ENCODE data around the gene MACO1. TPM values are rescaled to one million over a fixed set of nuclear protein-coding genes. Genes with fewer than 3 reads are reported as not detected.

MACO1 gene
- total and polyA plus RNA-seq, 9 of the 15 experiments (the other 6 are each of a cell fraction or from before 2014, with no cell fraction given) = 4.6 to 28.4 (median 21.7) TPM

- no peak for TF ChIP-seq ZNF639 (CRISPR knock-in tag; conservative IDR thresholded peaks at IDR 0.05 in 1 of 2, IDR thresholded peaks at IDR 0.05 in 1 of 2)
- TF ChIP-seq PHF8 (IDR thresholded peaks at IDR 0.05; ENCODE audit: borderline replicate concordance, low read length) = peak; percentile 98
- peak; percentile 53 for TF ChIP-seq STAT6 (CRISPR knock-in tag; IDR thresholded peaks at IDR 0.05)
- no peak for TF ChIP-seq MTA1 (IDR thresholded peaks at IDR 0.05; ENCODE audit: borderline replicate concordance)
- TF ChIP-seq PTTG1 (tag; IDR thresholded peaks at IDR 0.05; ENCODE audit: low read depth) = no peak
- no peak for TF ChIP-seq ZNF79 (CRISPR knock-in tag; IDR thresholded peaks at IDR 0.05; ENCODE audit: low read depth)
- TF ChIP-seq GATAD2A (IDR thresholded peaks at IDR 0.05) = no peak; the same call in 1 of the 2 replicates
- peak; percentile 100 for TF ChIP-seq FOS (IDR thresholded peaks at IDR 0.05; ENCODE audit: extremely low read depth, insufficient read length)
- TF ChIP-seq ARNT (IDR thresholded peaks at IDR 0.05) = no peak
- TF ChIP-seq ZNF280B (CRISPR knock-in tag; IDR thresholded peaks at IDR 0.05) = no peak
- TF ChIP-seq RBM22 (IDR thresholded peaks at IDR 0.05; ENCODE audit: low read depth, low read length, poor library complexity, severe bottlenecking) = no peak
- no peak for TF ChIP-seq FOSL1 (tag; conservative IDR thresholded peaks at IDR 0.05)
- no peak for TF ChIP-seq MCM5 (IDR thresholded peaks at IDR 0.05; ENCODE audit: low read depth)
- TF ChIP-seq MCM3 (IDR thresholded peaks at IDR 0.05) = no peak
- TF ChIP-seq USF2 (CRISPR knock-in tag; IDR thresholded peaks at IDR 0.05) = no peak
- peak; percentile 43; the same call in 1 of the 2 replicates for TF ChIP-seq STAG1 (CRISPR knock-in tag; IDR thresholded peaks at IDR 0.05; ENCODE audit: borderline replicate concordance)
- no peak for TF ChIP-seq ZNF512 (tag; IDR thresholded peaks at IDR 0.05)
- TF ChIP-seq NFIC (IDR thresholded peaks at IDR 0.05) = peak; percentile 63
Measured at GRCh38 chr1:25430073-25430966, at the start of gene MACO1 (continued).

Measured in K562 (cell line).